ENCODE data around the gene MRPL9.

The MRPL9 gene

GRCh38 chr1:151801846-151802245 is 38.5 kb upstream of the MRPL9 start:
- H3K4me2 ChIP-seq (ENCODE audit: low read length): no peak overlapping the region
- H3K79me1 ChIP-seq (ENCODE audit: low read length): no peaks in the 10 kb centered on the region
- no peak overlapping the region for H2BK120ac ChIP-seq (ENCODE audit: low read depth, low read length)
- no peak overlapping the region for H4K5ac ChIP-seq (ENCODE audit: low read length)
- no peak overlapping the region for H2AK5ac ChIP-seq (ENCODE audit: low read length)
- no peaks in the 10 kb centered on the region for H3K36me3 ChIP-seq (ENCODE audit: control insufficient read depth, insufficient read depth, low read length)
- H3K27ac ChIP-seq (ENCODE audit: low read depth, low read length): no peak overlapping the region
- no CpG with 5 or more reads among the region's 7 CpGs for WGBS (ENCODE audit: extremely low coverage, insufficient coverage, low lambda C conversion rate)
- H3K9ac ChIP-seq (ENCODE audit: low read length): no peak overlapping the region
- H2BK5ac ChIP-seq (ENCODE audit: low read length): no peak overlapping the region
- no peak overlapping the region for H3K18ac ChIP-seq (ENCODE audit: low read length)
- no peak overlapping the region for H3K56ac ChIP-seq (ENCODE audit: low read length)
- no peak overlapping the region for H3K23ac ChIP-seq (ENCODE audit: low read length)
- DNase-seq: no peak
- H3K27me3 ChIP-seq (ENCODE audit: insufficient read depth, low read length, poor library complexity): no peaks in the 10 kb centered on the region
- H4K8ac ChIP-seq (ENCODE audit: low read depth, low read length): no peak overlapping the region
- H3K4me3 ChIP-seq (ENCODE audit: low read length): no peak overlapping the region
- H3K79me2 ChIP-seq (ENCODE audit: control insufficient read depth, insufficient read depth, low read length): no peaks in the 10 kb centered on the region
- no peak overlapping the region for H2BK15ac ChIP-seq (replicated peaks; ENCODE audit: low read depth)
- peaks cover 2% of the 10 kb centered on the region for H3K4me1 ChIP-seq (ENCODE audit: control insufficient read depth, low read depth, low read length)
- no peak overlapping the region for H3K4ac ChIP-seq (ENCODE audit: low read depth, low read length)

GRCh38 chr1:151801310-151801820 is 38.1 kb upstream of the MRPL9 start:
- DNase-seq: no peak
- no peak overlapping the region for H2AK5ac ChIP-seq (ENCODE audit: low read length)
- no CpG with 5 or more reads among the region's 12 CpGs for WGBS (ENCODE audit: extremely low coverage, insufficient coverage, low lambda C conversion rate)
- no peak overlapping the region for H3K23ac ChIP-seq (ENCODE audit: low read length)
- H3K4me3 ChIP-seq (ENCODE audit: low read length): no peak overlapping the region
- no peaks in the 10 kb centered on the region for H3K79me1 ChIP-seq (ENCODE audit: low read length)
- no peaks in the 10 kb centered on the region for H3K79me2 ChIP-seq (ENCODE audit: control insufficient read depth, insufficient read depth, low read length)
- peaks cover 2% of the 10 kb centered on the region for H3K4me1 ChIP-seq (ENCODE audit: control insufficient read depth, low read depth, low read length)
- no peak overlapping the region for H3K9ac ChIP-seq (ENCODE audit: low read length)
- no peak overlapping the region for H4K5ac ChIP-seq (ENCODE audit: low read length)
- no peak overlapping the region for H3K4me2 ChIP-seq (ENCODE audit: low read length)
- no peak overlapping the region for H2BK15ac ChIP-seq (replicated peaks; ENCODE audit: low read depth)
- no peak overlapping the region for H3K18ac ChIP-seq (ENCODE audit: low read length)
- H4K8ac ChIP-seq (ENCODE audit: low read depth, low read length): no peak overlapping the region
- no peaks in the 10 kb centered on the region for H3K36me3 ChIP-seq (ENCODE audit: control insufficient read depth, insufficient read depth, low read length)
- no peak overlapping the region for H3K4ac ChIP-seq (ENCODE audit: low read depth, low read length)
- H2BK120ac ChIP-seq (ENCODE audit: low read depth, low read length): no peak overlapping the region
- H3K27ac ChIP-seq (ENCODE audit: low read depth, low read length): no peak overlapping the region
- no peak overlapping the region for H2BK5ac ChIP-seq (ENCODE audit: low read length)
- no peak overlapping the region for H3K56ac ChIP-seq (ENCODE audit: low read length)
- no peaks in the 10 kb centered on the region for H3K27me3 ChIP-seq (ENCODE audit: insufficient read depth, low read length, poor library complexity)

- Histone ChIP-seq H3K79me1 (ENCODE audit: low read length) (no peaks in the 10 kb centered on the region), H3K18ac (ENCODE audit: low read length) (no peak overlapping the region), H3K56ac (ENCODE audit: low read length) (no peak overlapping the region), H2AK5ac (ENCODE audit: low read length) (no peak overlapping the region), H2BK15ac (replicated peaks; ENCODE audit: low read depth) (no peak overlapping the region), H3K4ac (ENCODE audit: low read depth, low read length) (no peak overlapping the region), H3K27me3 (ENCODE audit: insufficient read depth, low read length, poor library complexity) (no peaks in the 10 kb centered on the region), H2BK5ac (ENCODE audit: low read length) (no peak overlapping the region), H4K5ac (ENCODE audit: low read length) (no peak overlapping the region), H3K36me3 (ENCODE audit: control insufficient read depth, insufficient read depth, low read length) (no peaks in the 10 kb centered on the region), H2BK120ac (ENCODE audit: low read depth, low read length) (no peak overlapping the region), H3K4me1 (ENCODE audit: control insufficient read depth, low read depth, low read length) (peaks cover 2% of the 10 kb centered on the region), H3K79me2 (ENCODE audit: control insufficient read depth, insufficient read depth, low read length) (no peaks in the 10 kb centered on the region), H3K27ac (ENCODE audit: low read depth, low read length) (no peak overlapping the region), H4K8ac (ENCODE audit: low read depth, low read length) (no peak overlapping the region), H3K9ac (ENCODE audit: low read length) (no peak overlapping the region), H3K23ac (ENCODE audit: low read length) (no peak overlapping the region), H3K4me2 (ENCODE audit: low read length) (no peak overlapping the region), H3K4me3 (ENCODE audit: low read length) (no peak overlapping the region)
- WGBS (ENCODE audit: extremely low coverage, insufficient coverage, low lambda C conversion rate): no CpG with 5 or more reads among the region's 8 CpGs
- no peak for DNase-seq
Observed at GRCh38 chr1:151800830-151801229, 37.5 kb upstream of the MRPL9 start.

DNA sequence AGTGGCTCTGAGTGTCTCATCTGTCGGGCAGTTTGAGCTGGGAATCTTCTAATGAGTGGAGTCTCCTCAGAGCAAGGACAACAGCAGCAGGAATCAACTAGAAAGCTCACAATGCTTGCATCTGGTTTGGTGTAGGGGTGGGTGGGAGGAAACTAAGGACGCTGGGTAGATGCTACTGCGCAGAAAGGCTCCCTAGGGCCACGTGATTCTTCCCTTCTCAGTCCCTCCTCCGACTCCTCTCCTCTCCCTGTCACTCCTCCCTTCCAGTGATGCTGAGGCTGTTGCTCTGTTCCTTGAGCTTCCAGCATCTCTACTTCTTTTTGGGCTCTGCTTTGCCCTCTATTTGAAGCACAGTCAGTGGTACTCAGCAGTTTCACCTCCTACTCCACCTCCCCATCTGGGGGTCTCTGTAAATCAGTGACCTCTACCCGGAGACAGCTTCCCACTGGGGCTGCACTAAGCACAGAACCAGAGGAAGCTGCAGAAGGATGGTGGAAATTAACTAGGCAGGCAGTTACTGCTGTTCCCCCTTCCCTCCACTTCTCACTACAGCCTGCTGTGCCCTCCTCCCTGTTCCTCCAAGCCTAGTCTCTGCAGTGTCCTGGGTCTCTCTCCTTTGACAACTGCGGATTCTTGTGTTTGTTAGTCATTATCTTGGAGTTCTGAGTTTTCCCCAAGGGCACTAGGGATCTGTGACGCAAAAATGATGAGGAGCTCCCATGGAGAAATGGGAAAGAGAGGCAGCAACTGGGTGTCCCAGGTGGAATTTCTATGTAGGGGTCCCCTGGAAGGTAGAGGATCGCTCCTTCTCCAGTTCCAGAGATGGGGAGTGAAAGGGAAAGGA is 36.1 kb upstream of the MRPL9 start:
- no peak overlapping the region for H2BK15ac ChIP-seq (replicated peaks; ENCODE audit: low read depth)
- H3K18ac ChIP-seq (ENCODE audit: low read length): no peak overlapping the region
- no peaks in the 10 kb centered on the region for H3K27me3 ChIP-seq (ENCODE audit: insufficient read depth, low read length, poor library complexity)
- H3K56ac ChIP-seq (ENCODE audit: low read length): no peak overlapping the region
- H3K79me2 ChIP-seq (ENCODE audit: control insufficient read depth, insufficient read depth, low read length): no peaks in the 10 kb centered on the region
- no peaks in the 10 kb centered on the region for H3K36me3 ChIP-seq (ENCODE audit: control insufficient read depth, insufficient read depth, low read length)
- H3K9ac ChIP-seq (ENCODE audit: low read length): no peak overlapping the region
- H3K27ac ChIP-seq (ENCODE audit: low read depth, low read length): no peak overlapping the region
- no peak overlapping the region for H3K4me2 ChIP-seq (ENCODE audit: low read length)
- H2BK5ac ChIP-seq (ENCODE audit: low read length): no peak overlapping the region
- H4K8ac ChIP-seq (ENCODE audit: low read depth, low read length): no peak overlapping the region
- H4K5ac ChIP-seq (ENCODE audit: low read length): no peak overlapping the region
- peaks cover 2% of the 10 kb centered on the region for H3K4me1 ChIP-seq (ENCODE audit: control insufficient read depth, low read depth, low read length)
- H3K4ac ChIP-seq (ENCODE audit: low read depth, low read length): no peak overlapping the region
- no peak overlapping the region for H2BK120ac ChIP-seq (ENCODE audit: low read depth, low read length)
- no CpG with 5 or more reads among the region's 9 CpGs for WGBS (ENCODE audit: extremely low coverage, insufficient coverage, low lambda C conversion rate)
- DNase-seq: no peak
- H3K4me3 ChIP-seq (ENCODE audit: low read length): no peak overlapping the region
- no peaks in the 10 kb centered on the region for H3K79me1 ChIP-seq (ENCODE audit: low read length)
- H2AK5ac ChIP-seq (ENCODE audit: low read length): no peak overlapping the region
- H3K23ac ChIP-seq (ENCODE audit: low read length): no peak overlapping the region

DNA sequence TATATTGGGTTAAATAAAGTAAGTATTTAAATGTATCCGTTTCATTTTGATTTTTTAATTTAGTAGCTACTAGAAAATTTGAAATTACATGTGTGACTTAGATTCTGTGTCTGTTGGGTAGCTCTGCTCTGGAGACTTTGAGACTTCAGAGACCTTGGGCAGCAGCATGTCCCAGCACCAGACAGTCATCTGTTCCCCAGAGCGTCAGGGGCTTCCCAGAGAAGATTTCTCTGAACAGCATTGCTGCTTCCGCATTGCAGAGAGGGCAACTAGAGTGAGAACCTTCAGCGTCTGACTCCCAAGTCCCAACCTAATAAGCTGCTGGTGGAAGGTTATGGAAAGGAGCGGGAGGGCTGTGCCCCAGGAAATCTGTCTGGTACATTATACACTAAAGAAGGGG is 35.3 kb upstream of the MRPL9 start:
- Histone ChIP-seq H2AK5ac (ENCODE audit: low read length) (no peak overlapping the region), H3K27ac (ENCODE audit: low read depth, low read length) (no peak overlapping the region), H3K4ac (ENCODE audit: low read depth, low read length) (no peak overlapping the region), H3K79me1 (ENCODE audit: low read length) (no peaks in the 10 kb centered on the region), H3K18ac (ENCODE audit: low read length) (no peak overlapping the region), H2BK120ac (ENCODE audit: low read depth, low read length) (no peak overlapping the region), H3K23ac (ENCODE audit: low read length) (no peak overlapping the region), H3K79me2 (ENCODE audit: control insufficient read depth, insufficient read depth, low read length) (no peaks in the 10 kb centered on the region), H3K36me3 (ENCODE audit: control insufficient read depth, insufficient read depth, low read length) (no peaks in the 10 kb centered on the region), H3K4me3 (ENCODE audit: low read length) (no peak overlapping the region), H3K9ac (ENCODE audit: low read length) (no peak overlapping the region), H3K27me3 (ENCODE audit: insufficient read depth, low read length, poor library complexity) (no peaks in the 10 kb centered on the region), H2BK5ac (ENCODE audit: low read length) (no peak overlapping the region), H4K8ac (ENCODE audit: low read depth, low read length) (no peak overlapping the region), H2BK15ac (replicated peaks; ENCODE audit: low read depth) (no peak overlapping the region), H3K4me1 (ENCODE audit: control insufficient read depth, low read depth, low read length) (peaks cover 2% of the 10 kb centered on the region), H3K56ac (ENCODE audit: low read length) (no peak overlapping the region), H4K5ac (ENCODE audit: low read length) (no peak overlapping the region), H3K4me2 (ENCODE audit: low read length) (no peak overlapping the region)
- no peak for DNase-seq
- WGBS (ENCODE audit: extremely low coverage, insufficient coverage, low lambda C conversion rate): 100% methylated on average over 1 of the region's 5 CpGs
